Activated CD8-positive, alpha-beta memory T cell treated with anti-CD3 and anti-CD28 coated beads for 4 hours (primary cell): ENCODE data around the gene TMEM183A.
A peak's percentile ranks its signal among the peaks of the same experiment; 100 is the strongest.

Experiments
- DNase-seq, 2 donors: peaks; one replicate each; pipeline ENCODE4 v3.0.0-alpha.2; 2020; ENCODE audit warnings: low read depth in 2 of 2

The TMEM183A gene

GRCh38 chr1:203028784-203029553 is 21.8 kb downstream of the TMEM183A start:
- no peak for DNase-seq

GRCh38 chr1:203031467-203031866 is 24.3 kb downstream of the TMEM183A start:
- no peak for DNase-seq

- DNase-seq = no peak
Observed at GRCh38 chr1:203033287-203033686, 26.1 kb downstream of the TMEM183A start.

GRCh38 chr1:203033917-203034316 is 26.7 kb downstream of the TMEM183A start:
- no peak for DNase-seq

- DNase-seq = no peak
Observed at GRCh38 chr1:203034422-203035110, 27.4 kb downstream of the TMEM183A start.

- no peak for DNase-seq
Observed at GRCh38 chr1:203035111-203036000, 28.2 kb downstream of the TMEM183A start.

- DNase-seq = no peak
Observed at GRCh38 chr1:203036135-203036534, 29.0 kb downstream of the TMEM183A start.

- no peak for DNase-seq
Observed at GRCh38 chr1:203036537-203036936, 29.4 kb downstream of the TMEM183A start.

GRCh38 chr1:203037509-203038190 is 30.5 kb downstream of the TMEM183A start:
- DNase-seq = no peak

GRCh38 chr1:203038217-203038741 is 31.1 kb downstream of the TMEM183A start:
- no peak for DNase-seq

- peak; percentile 24 to 34 for DNase-seq
Observed at GRCh38 chr1:203038891-203039608, 31.9 kb downstream of the TMEM183A start.

GRCh38 chr1:203039609-203040512 is 32.7 kb downstream of the TMEM183A start:
- no peak for DNase-seq

- DNase-seq = no peak
Observed at GRCh38 chr1:203040513-203041275, 33.5 kb downstream of the TMEM183A start.

GRCh38 chr1:203041351-203041932 is 34.3 kb downstream of the TMEM183A start:
- DNase-seq = no peak

- no peak for DNase-seq
Observed at GRCh38 chr1:203043830-203044545, 36.8 kb downstream of the TMEM183A start.

- DNase-seq = no peak
Observed at GRCh38 chr1:203044546-203045250, 37.5 kb downstream of the TMEM183A start.

GRCh38 chr1:203045336-203045735 is 38.2 kb downstream of the TMEM183A start:
- DNase-seq = no peak
